ENCODE measurements around the gene DYRK2. TPM values are rescaled to one million over a fixed set of nuclear protein-coding genes. Genes with fewer than 3 reads are reported as not detected.

DYRK2 gene
- polyA plus RNA-seq, 1 experiment, result 38.4 TPM

GRCh38 chr12:67617629-67618028, 30.9 kb upstream of the DYRK2 start:
- TF ChIP-seq CTCF (IDR thresholded peaks at IDR 0.05; ENCODE audit: insufficient read depth, low read depth, low read length), result no peak
- Histone ChIP-seq H3K27me3 (ENCODE audit: control insufficient read depth, insufficient read depth, low read length) (no peaks in the 10 kb centered on the region; the same call in 1 of the 2 replicates), H3K36me3 (ENCODE audit: control insufficient read depth, insufficient read depth, low read length) (no peaks in the 10 kb centered on the region), H3K4me3 (ENCODE audit: low read depth, low read length) (no peak overlapping the region)
- CTCF ChIA-PET, result interaction anchor here (1.1 kb wide), 1 partner anchor 30 kb away, joined by 3 read pairs; no protein-coding TSS in a partner anchor
- POLR2A ChIA-PET, result no interaction called here
- DNase-seq (ENCODE audit: low read depth), result no peak

- Histone ChIP-seq H3K36me3 (ENCODE audit: control insufficient read depth, insufficient read depth, low read length) (no peaks in the 10 kb centered on the region), H3K27me3 (ENCODE audit: control insufficient read depth, insufficient read depth, low read length) (no peaks in the 10 kb centered on the region; the same call in 1 of the 2 replicates), H3K4me3 (ENCODE audit: low read depth, low read length) (no peak overlapping the region)
- DNase-seq (ENCODE audit: low read depth), result no peak
- TF ChIP-seq CTCF (IDR thresholded peaks at IDR 0.05; ENCODE audit: insufficient read depth, low read depth, low read length), result no peak
- ChIA-PET POLR2A (no interaction called here), CTCF (no interaction called here)
Measured at GRCh38 chr12:67618303-67618702, 30.2 kb upstream of the DYRK2 start.

- CTCF ChIA-PET, result no interaction called here
- no peak for DNase-seq (ENCODE audit: low read depth)
- Histone ChIP-seq H3K36me3 (ENCODE audit: control insufficient read depth, insufficient read depth, low read length) (no peaks in the 10 kb centered on the region), H3K4me3 (ENCODE audit: low read depth, low read length) (no peak overlapping the region), H3K27me3 (ENCODE audit: control insufficient read depth, insufficient read depth, low read length) (no peaks in the 10 kb centered on the region)
- no peak for TF ChIP-seq CTCF (IDR thresholded peaks at IDR 0.05; ENCODE audit: insufficient read depth, low read depth, low read length)
- POLR2A ChIA-PET, result no interaction called here
Measured at GRCh38 chr12:67621112-67621511, 27.4 kb upstream of the DYRK2 start.

GRCh38 chr12:67621926-67622325, 26.6 kb upstream of the DYRK2 start:
- no peak for TF ChIP-seq CTCF (IDR thresholded peaks at IDR 0.05; ENCODE audit: insufficient read depth, low read depth, low read length)
- ChIA-PET CTCF (no interaction called here), POLR2A (no interaction called here)
- Histone ChIP-seq H3K4me3 (ENCODE audit: low read depth, low read length) (no peak overlapping the region), H3K27me3 (ENCODE audit: control insufficient read depth, insufficient read depth, low read length) (no peaks in the 10 kb centered on the region), H3K36me3 (ENCODE audit: control insufficient read depth, insufficient read depth, low read length) (no peaks in the 10 kb centered on the region)
- DNase-seq (ENCODE audit: low read depth), result no peak

- Histone ChIP-seq H3K4me3 (ENCODE audit: low read depth, low read length) (no peak overlapping the region), H3K27me3 (ENCODE audit: control insufficient read depth, insufficient read depth, low read length) (no peaks in the 10 kb centered on the region), H3K36me3 (ENCODE audit: control insufficient read depth, insufficient read depth, low read length) (no peaks in the 10 kb centered on the region)
- POLR2A ChIA-PET, result no interaction called here
- CTCF ChIA-PET, result interaction anchor here (0.6 kb wide), 1 partner anchor 8 kb away, joined by 3 read pairs; no protein-coding TSS in a partner anchor
- DNase-seq (ENCODE audit: low read depth), result no peak
- TF ChIP-seq CTCF (IDR thresholded peaks at IDR 0.05; ENCODE audit: insufficient read depth, low read depth, low read length), result no peak
Measured at GRCh38 chr12:67623259-67623658, 25.3 kb upstream of the DYRK2 start.

All from BJ (cell line).